ENCODE results near the gene HS3ST4. TPM values are rescaled to one million over a fixed set of nuclear protein-coding genes. Genes with fewer than 3 reads are reported as not detected.

Gene HS3ST4
- total and polyA plus RNA-seq, 2 of the 4 experiments (the other 2 are of a cell fraction) = not detected

DNA sequence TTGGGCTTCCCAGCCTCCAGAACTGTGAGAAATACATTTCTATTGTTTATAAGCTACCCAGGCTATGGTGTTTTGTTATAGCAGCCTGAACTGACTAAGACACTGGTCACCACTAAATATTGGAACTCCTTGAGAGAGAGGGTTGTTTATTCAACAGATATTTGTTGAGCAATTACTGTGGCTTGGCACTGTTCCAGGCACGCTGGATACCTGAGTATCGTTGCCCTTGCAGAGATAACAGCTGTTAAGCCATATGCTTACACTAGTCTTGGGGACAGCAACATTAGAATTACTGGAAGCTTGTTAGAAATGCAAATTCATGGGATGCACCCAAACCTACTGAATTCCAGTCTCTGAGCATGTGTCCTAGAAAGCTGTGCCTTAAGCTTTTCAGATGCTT, 230.7 kb downstream of the HS3ST4 start:
- H3K9ac ChIP-seq (ENCODE audit: low read depth, low read length) = no peak overlapping the region
- no peak overlapping the region for H3K4me2 ChIP-seq (ENCODE audit: low read depth, low read length)
- DNase-seq = no peak
- H3K4ac ChIP-seq (ENCODE audit: low read depth, low read length) = no peak overlapping the region
- no peak overlapping the region for H2AK9ac ChIP-seq (replicated peaks; ENCODE audit: low read depth, low read length, poor library complexity)
- H3K27ac ChIP-seq (ENCODE audit: insufficient read depth, low read length) = no peak overlapping the region
- H2BK20ac ChIP-seq (ENCODE audit: low read depth, low read length) = no peak overlapping the region
- H3K14ac ChIP-seq (replicated peaks; ENCODE audit: low read depth, low read length) = no peak overlapping the region
- no TSS peak for BruUV-seq (replicated peaks)
- no peak overlapping the region for H3K23ac ChIP-seq (ENCODE audit: low read depth, low read length)
- in situ Hi-C loops (cut with MboI; ENCODE audit: low sequenced_read_pairs) = no loop called here
- H4K20me1 ChIP-seq (ENCODE audit: insufficient read depth, low read length) = no peaks in the 10 kb centered on the region
- TF ChIP-seq CHD1 (IDR thresholded peaks at IDR 0.05; ENCODE audit: low read depth, low read length) (no peak), MXI1 (IDR thresholded peaks at IDR 0.05; ENCODE audit: borderline replicate concordance, low read depth, low read length) (no peak), FOS (IDR thresholded peaks at IDR 0.05; ENCODE audit: low read depth, low read length) (no peak), SMC3 (IDR thresholded peaks at IDR 0.05; ENCODE audit: low read depth, low read length) (no peak), MAFK (IDR thresholded peaks at IDR 0.05; ENCODE audit: low read depth, low read length) (no peak), BHLHE40 (IDR thresholded peaks at IDR 0.05; ENCODE audit: low read depth, low read length) (no peak), NFE2L2 (IDR thresholded peaks at IDR 0.05; ENCODE audit: low read depth, low read length) (no peak), MAZ (IDR thresholded peaks at IDR 0.05; ENCODE audit: borderline replicate concordance, low read depth, low read length) (no peak), CEBPB (IDR thresholded peaks at IDR 0.05; ENCODE audit: low read depth, low read length) (no peak), RAD21 (IDR thresholded peaks at IDR 0.05; ENCODE audit: low read length) (no peak), RCOR1 (IDR thresholded peaks at IDR 0.05; ENCODE audit: insufficient replicate concordance, low read length) (no peak), RFX5 (IDR thresholded peaks at IDR 0.05; ENCODE audit: low read depth, low read length) (no peak), POLR2A (IDR thresholded peaks at IDR 0.05; ENCODE audit: low read depth, low read length) (no peak)
- TF ChIP-seq, protein P1, sequence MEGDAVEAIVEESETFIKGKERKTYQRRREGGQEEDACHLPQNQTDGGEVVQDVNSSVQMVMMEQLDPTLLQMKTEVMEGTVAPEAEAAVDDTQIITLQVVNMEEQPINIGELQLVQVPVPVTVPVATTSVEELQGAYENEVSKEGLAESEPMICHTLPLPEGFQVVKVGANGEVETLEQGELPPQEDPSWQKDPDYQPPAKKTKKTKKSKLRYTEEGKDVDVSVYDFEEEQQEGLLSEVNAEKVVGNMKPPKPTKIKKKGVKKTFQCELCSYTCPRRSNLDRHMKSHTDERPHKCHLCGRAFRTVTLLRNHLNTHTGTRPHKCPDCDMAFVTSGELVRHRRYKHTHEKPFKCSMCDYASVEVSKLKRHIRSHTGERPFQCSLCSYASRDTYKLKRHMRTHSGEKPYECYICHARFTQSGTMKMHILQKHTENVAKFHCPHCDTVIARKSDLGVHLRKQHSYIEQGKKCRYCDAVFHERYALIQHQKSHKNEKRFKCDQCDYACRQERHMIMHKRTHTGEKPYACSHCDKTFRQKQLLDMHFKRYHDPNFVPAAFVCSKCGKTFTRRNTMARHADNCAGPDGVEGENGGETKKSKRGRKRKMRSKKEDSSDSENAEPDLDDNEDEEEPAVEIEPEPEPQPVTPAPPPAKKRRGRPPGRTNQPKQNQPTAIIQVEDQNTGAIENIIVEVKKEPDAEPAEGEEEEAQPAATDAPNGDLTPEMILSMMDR (conservative IDR thresholded peaks at IDR 0.05; ENCODE audit: low read depth, low read length) = no peak
- TF ChIP-seq, protein P2, sequence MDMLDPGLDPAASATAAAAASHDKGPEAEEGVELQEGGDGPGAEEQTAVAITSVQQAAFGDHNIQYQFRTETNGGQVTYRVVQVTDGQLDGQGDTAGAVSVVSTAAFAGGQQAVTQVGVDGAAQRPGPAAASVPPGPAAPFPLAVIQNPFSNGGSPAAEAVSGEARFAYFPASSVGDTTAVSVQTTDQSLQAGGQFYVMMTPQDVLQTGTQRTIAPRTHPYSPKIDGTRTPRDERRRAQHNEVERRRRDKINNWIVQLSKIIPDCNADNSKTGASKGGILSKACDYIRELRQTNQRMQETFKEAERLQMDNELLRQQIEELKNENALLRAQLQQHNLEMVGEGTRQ (IDR thresholded peaks at IDR 0.05; ENCODE audit: low read depth, low read length) = no peak
- TF ChIP-seq, protein P3, sequence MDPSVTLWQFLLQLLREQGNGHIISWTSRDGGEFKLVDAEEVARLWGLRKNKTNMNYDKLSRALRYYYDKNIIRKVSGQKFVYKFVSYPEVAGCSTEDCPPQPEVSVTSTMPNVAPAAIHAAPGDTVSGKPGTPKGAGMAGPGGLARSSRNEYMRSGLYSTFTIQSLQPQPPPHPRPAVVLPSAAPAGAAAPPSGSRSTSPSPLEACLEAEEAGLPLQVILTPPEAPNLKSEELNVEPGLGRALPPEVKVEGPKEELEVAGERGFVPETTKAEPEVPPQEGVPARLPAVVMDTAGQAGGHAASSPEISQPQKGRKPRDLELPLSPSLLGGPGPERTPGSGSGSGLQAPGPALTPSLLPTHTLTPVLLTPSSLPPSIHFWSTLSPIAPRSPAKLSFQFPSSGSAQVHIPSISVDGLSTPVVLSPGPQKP (IDR thresholded peaks at IDR 0.05; ENCODE audit: borderline replicate concordance, low read depth, low read length) = no peak
- no peak overlapping the region for H3K18ac ChIP-seq (ENCODE audit: low read depth, low read length)
- no peak overlapping the region for H2BK5ac ChIP-seq (ENCODE audit: low read depth, low read length, poor library complexity, severe bottlenecking)
- H2BK120ac ChIP-seq (ENCODE audit: low read depth, low read length) = no peak overlapping the region
- no peak overlapping the region for H2BK15ac ChIP-seq (ENCODE audit: low read depth, low read length)
- H2AK5ac ChIP-seq (ENCODE audit: low read depth, low read length) = no peak overlapping the region
- 0% methylated on average over 1 of the region's 2 CpGs; no CpG with 5 or more reads in 1 of the 2 experiments for WGBS, 2 experiments (ENCODE audit: extremely low coverage in 2 of 2, insufficient read length in 1 of 2)
- intact Hi-C loops (cut with micrococcal nuclease) = no loop called here
- no peaks in the 10 kb centered on the region for H3K27me3 ChIP-seq (ENCODE audit: control insufficient read depth, insufficient read depth, low read length)
- no peak for ATAC-seq (ENCODE audit: low read depth)
- H3K56ac ChIP-seq (ENCODE audit: extremely low read depth, insufficient read depth, low read length) = no peak overlapping the region
- POLR2A ChIA-PET (ENCODE audit: unreplicated experiment) = no interaction called here
- H3K9me1 ChIP-seq (ENCODE audit: insufficient read depth, low read length) = no peaks in the 10 kb centered on the region
- no peaks in the 10 kb centered on the region for H3K36me3 ChIP-seq (ENCODE audit: control insufficient read depth, insufficient read depth, low read length)
- no peak overlapping the region for H4K8ac ChIP-seq (ENCODE audit: low read depth in 2 of 2, low read length in 2 of 2)
- H3K9me3 ChIP-seq (ENCODE audit: control insufficient read depth, insufficient read depth, low read length) = peaks cover 12% of the 10 kb centered on the region; the same call in 1 of the 2 replicates
- no peaks in the 10 kb centered on the region for H3K4me1 ChIP-seq (ENCODE audit: control insufficient read depth, insufficient read depth, low read length)
- H2AFZ ChIP-seq (replicated peaks; ENCODE audit: low read length, poor library complexity) = no peak overlapping the region
- dilution Hi-C loops (cut with HindIII; ENCODE audit: low sequenced_read_pairs, unreplicated experiment) = no loop called here
- H3K4me3 ChIP-seq (ENCODE audit: insufficient read depth, low read depth, low read length) = no peak overlapping the region
- no peak overlapping the region for H4K5ac ChIP-seq (ENCODE audit: low read depth, low read length)
- H4K91ac ChIP-seq (ENCODE audit: insufficient read depth, low read depth, low read length) = no peak overlapping the region
- no peaks in the 10 kb centered on the region for H3K79me1 ChIP-seq (ENCODE audit: low read depth in 1 of 2, low read length in 2 of 2)
- CTCF ChIA-PET = no interaction called here

Measured in IMR-90 (cell line).